AG04450 (cell line): ENCODE measurements around the gene MGME1. TPM values are rescaled to one million over a fixed set of nuclear protein-coding genes. Genes with fewer than 3 reads are reported as not detected.

Source experiments
- CTCF ChIA-PET: fragments of 300-600, 350-600 bp; formaldehyde crosslinking; extraction: SDS; loops from one replicate; lab custom pipeline; 2022; ENCODE audit warnings: antibody characterized with exemption, inconsistent platforms; lab: Charles Lee
- POLR2A ChIA-PET: fragments of 350-600 bp; formaldehyde crosslinking; extraction: SDS; loops from one replicate; lab custom pipeline; 2021; ENCODE audit warnings: antibody characterized with exemption, inconsistent platforms; lab: Yijun Ruan, JAX
- DNase-seq: peaks from one replicate; pipeline ENCODE4 v3.0.0-alpha.2; 2011; ENCODE audit warnings: low read depth, low spot score
- H3K27ac ChIP-seq: one replicate; pipeline ENCODE4 v1.5.1; 2012; ENCODE audit warnings: low read depth, low read length, control low read depth
- H3K27me3 ChIP-seq: one replicate; pipeline ENCODE4 v1.6.0; 2012; ENCODE audit warnings: low read length; ENCODE audit not compliant: control insufficient read depth, insufficient read depth
- H3K4me3 ChIP-seq: 2 replicates; pipeline ENCODE4 v1.5.1; 2011; ENCODE audit warnings: mild to moderate bottlenecking, low read depth, low read length, control low read depth
- H3K9me3 ChIP-seq: 2 replicates; pipeline ENCODE4 v1.5.1; 2012; ENCODE audit warnings: low read length; ENCODE audit not compliant: control insufficient read depth, insufficient read depth
- polyA plus RNA-seq: library from polyadenylated mRNA; depleted of rRNA; stranded (reverse); fragments of >200 nt; gene quantifications from 2 replicates; pipeline ENCODE4 v1.2.3, GENCODE V29; 2011
- TF ChIP-seq, protein P1 (sequence below): IDR thresholded peaks from 2 replicates; pipeline ENCODE4 v1.5.1; 2011; ENCODE audit warnings: low read depth, low read length, control low read depth, inconsistent platforms

Gene MGME1
- polyA plus RNA-seq, 1 experiment: 13.5 TPM

DNA sequence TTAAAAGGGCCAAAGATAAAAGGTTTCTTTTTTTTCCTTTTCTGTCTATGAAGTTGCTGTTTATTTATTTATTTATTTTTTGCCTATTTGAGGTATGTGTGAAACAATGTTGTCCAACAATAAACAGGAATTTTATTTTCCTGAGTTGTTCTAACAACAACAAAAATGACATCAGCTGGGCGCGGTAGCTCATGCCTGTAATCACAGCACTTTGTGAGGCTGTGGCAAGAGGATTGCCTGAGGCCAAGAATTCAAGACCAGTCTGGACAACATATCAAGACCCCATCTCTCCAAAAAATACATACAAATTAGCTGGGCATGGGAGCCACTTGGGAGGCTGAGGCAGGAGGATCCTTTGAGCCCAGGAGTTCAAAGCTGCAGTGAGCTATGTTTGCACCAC is 44.1 kb downstream of the MGME1 start:
- POLR2A ChIA-PET: no interaction called here
- Histone ChIP-seq H3K27me3 (peaks cover 2% of the 10 kb centered on the region), H3K27ac (no peak overlapping the region), H3K9me3 (no peaks in the 10 kb centered on the region), H3K4me3 (no peak overlapping the region)
- CTCF ChIA-PET: no interaction called here
- no peak for DNase-seq
- TF ChIP-seq, protein P1, sequence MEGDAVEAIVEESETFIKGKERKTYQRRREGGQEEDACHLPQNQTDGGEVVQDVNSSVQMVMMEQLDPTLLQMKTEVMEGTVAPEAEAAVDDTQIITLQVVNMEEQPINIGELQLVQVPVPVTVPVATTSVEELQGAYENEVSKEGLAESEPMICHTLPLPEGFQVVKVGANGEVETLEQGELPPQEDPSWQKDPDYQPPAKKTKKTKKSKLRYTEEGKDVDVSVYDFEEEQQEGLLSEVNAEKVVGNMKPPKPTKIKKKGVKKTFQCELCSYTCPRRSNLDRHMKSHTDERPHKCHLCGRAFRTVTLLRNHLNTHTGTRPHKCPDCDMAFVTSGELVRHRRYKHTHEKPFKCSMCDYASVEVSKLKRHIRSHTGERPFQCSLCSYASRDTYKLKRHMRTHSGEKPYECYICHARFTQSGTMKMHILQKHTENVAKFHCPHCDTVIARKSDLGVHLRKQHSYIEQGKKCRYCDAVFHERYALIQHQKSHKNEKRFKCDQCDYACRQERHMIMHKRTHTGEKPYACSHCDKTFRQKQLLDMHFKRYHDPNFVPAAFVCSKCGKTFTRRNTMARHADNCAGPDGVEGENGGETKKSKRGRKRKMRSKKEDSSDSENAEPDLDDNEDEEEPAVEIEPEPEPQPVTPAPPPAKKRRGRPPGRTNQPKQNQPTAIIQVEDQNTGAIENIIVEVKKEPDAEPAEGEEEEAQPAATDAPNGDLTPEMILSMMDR: no peak

DNA sequence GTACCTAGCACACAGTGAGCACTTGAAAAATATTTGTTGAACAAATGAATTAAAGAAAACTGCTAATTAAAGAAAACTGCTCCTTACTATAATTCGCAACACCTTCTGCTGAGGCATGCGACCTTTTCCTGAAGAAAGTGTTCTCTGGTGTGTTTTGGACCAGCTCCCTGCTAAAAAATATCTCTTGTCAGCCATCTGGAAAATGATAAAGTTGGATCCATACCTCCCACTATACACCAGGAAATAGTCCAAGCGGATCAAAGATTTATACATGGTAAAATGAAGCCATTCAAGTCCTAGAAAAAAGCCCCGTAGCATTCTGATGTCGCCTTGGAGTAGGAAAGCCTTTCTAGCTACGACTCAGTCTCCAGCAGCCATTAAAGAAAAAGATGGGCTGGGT is 45.6 kb downstream of the MGME1 start:
- no peak for DNase-seq
- H3K27me3 ChIP-seq: peaks cover 2% of the 10 kb centered on the region
- H3K9me3 ChIP-seq: no peaks in the 10 kb centered on the region
- ChIA-PET CTCF (no interaction called here), POLR2A (no interaction called here)
- H3K27ac ChIP-seq: no peak overlapping the region
- TF ChIP-seq, protein P1: no peak
- H3K4me3 ChIP-seq: no peak overlapping the region

DNA sequence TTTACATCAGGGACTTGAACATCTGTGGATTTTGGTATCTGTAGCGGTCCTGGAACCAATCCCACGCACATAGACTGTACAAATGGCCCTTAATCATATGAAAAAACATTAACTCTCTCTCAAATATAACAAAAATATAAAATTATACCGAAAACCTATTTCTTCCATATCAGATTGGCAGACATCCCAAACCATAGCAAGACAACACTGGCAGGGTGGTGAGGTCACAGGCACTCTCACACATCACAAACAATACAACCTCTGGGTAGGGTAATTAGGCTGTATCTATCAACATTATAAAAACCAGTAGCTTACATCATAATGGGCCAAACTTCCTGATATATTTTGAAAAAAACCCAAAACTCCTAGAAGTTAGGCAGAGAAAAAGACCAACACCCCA is 48.0 kb downstream of the MGME1 start:
- no peak for DNase-seq
- TF ChIP-seq, protein P1: no peak
- ChIA-PET CTCF (no interaction called here), POLR2A (no interaction called here)
- no peaks in the 10 kb centered on the region for H3K9me3 ChIP-seq
- peaks cover 2% of the 10 kb centered on the region for H3K27me3 ChIP-seq
- H3K4me3 ChIP-seq: no peak overlapping the region
- no peak overlapping the region for H3K27ac ChIP-seq

DNA sequence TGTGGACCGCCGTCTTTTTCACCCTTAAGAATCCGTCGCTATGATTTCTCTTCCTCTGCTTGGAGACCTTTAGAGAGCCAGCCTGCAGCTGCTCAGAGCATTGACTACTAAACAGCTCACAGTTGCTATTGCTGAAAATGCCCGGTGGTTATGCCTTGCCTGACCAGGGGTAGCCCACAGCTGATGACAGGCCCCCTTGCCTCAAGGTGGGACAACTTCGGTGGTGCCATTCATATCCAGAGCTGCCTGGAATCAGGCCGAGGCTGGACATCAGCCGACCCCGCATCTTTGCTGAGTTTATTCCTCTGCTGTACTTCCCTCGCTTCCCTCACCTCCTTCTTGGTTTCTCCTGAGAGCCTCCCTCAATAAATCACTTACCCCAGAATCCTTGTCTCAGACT is 49.3 kb downstream of the MGME1 start:
- CTCF ChIA-PET: no interaction called here
- TF ChIP-seq, protein P1: no peak
- DNase-seq: no peak

DNA sequence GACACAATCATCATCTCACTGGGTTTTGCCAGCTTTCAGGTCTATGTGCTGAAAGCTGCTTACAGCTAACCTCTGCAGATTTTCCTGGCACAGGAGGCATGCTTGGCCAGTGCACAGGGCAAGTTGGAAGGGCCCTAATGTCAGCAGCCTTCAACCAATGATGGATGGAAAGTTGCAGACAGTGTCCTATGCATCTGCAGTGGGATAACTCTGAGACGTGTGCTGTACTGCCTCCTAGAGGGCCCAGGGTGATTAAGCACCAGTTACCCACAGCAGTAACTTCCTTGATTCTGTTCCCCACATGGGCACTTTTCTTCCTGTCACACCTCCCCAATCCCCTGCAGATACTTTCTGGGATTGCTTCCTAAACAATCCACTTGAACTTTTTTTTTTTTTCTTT is 50.2 kb downstream of the MGME1 start:
- CTCF ChIA-PET: interaction anchor here (0.6 to 1.1 kb wide), 2 partner anchors 16 to 28 kb away, joined by 3 to 4 read pairs; no protein-coding TSS in a partner anchor
- TF ChIP-seq, protein P1: peak; percentile 32
- DNase-seq: no peak
- H3K4me3 ChIP-seq: no peak overlapping the region
- POLR2A ChIA-PET: no interaction called here
- peaks cover 2% of the 10 kb centered on the region for H3K27me3 ChIP-seq
- H3K9me3 ChIP-seq: no peaks in the 10 kb centered on the region
- no peak overlapping the region for H3K27ac ChIP-seq

More for the DNA sequence above, 49.3 kb downstream of the MGME1 start:
- Histone ChIP-seq H3K27me3 (peaks cover 2% of the 10 kb centered on the region), H3K9me3 (no peaks in the 10 kb centered on the region), H3K4me3 (no peak overlapping the region), H3K27ac (no peak overlapping the region)
- POLR2A ChIA-PET: no interaction called here
